Upper lobe of left lung (tissue), 4 donors: Measurements from ENCODE around the gene VMP1.

ENCODE experiments used
- CTCF ChIP-seq, 6 experiments: fragments of 450-650 bp in 4 of 6; fragments of 200-600 bp in 2 of 6; sonication (generic) in 2 of 6; IDR thresholded peaks; one replicate each; pipeline ENCODE4 v1.5.1; 2016 to 2019; ENCODE audit warnings: antibody characterized with exemption in 6 of 6
- EP300 ChIP-seq, 4 donors: sonication (generic); formaldehyde crosslinking; IDR thresholded peaks; one replicate each; pipeline ENCODE4 v1.5.1; 2017; ENCODE audit warnings: antibody characterized with exemption in 4 of 4, control low read depth in 2 of 4
- POLR2A ChIP-seq, 4 donors: fragments of 450-650 bp; IDR thresholded peaks; one replicate each; pipeline ENCODE4 v1.5.1; 2016 to 2017; ENCODE audit warnings: antibody characterized with exemption in 4 of 4, mild to moderate bottlenecking in 2 of 4

- TF ChIP-seq CTCF (IDR thresholded peaks at IDR 0.05) (no peak), EP300 (IDR thresholded peaks at IDR 0.05) (no peak), POLR2A (IDR thresholded peaks at IDR 0.05) (no peak)
Measured at GRCh38 chr17:59827721-59828477, 120.4 kb downstream of the VMP1 start.
